Glomerular visceral epithelial cell (primary cell): ENCODE results near the gene B3GNT8.
"Not testable (repeated sequence)": the region's sequence is repeated elsewhere in the genome, so short reads cannot be mapped to it uniquely, and the experiment has no call there.

Source experiments
- DNase-seq: peaks from one replicate; pipeline ENCODE4 v3.0.0-alpha.2; 2016; ENCODE audit errors: extremely low spot score

Gene B3GNT8, protein sequence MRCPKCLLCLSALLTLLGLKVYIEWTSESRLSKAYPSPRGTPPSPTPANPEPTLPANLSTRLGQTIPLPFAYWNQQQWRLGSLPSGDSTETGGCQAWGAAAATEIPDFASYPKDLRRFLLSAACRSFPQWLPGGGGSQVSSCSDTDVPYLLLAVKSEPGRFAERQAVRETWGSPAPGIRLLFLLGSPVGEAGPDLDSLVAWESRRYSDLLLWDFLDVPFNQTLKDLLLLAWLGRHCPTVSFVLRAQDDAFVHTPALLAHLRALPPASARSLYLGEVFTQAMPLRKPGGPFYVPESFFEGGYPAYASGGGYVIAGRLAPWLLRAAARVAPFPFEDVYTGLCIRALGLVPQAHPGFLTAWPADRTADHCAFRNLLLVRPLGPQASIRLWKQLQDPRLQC

GRCh38 chr19:41426952-41427646 is at the start of gene B3GNT8:
Gene B3GNT8, minus strand, starts transcription at chr19:41427374. Its CDS starts 596 bp downstream, at chr19:41426778.
- DNase-seq, result no peak

GRCh38 chr19:41476583-41476982 is 49.4 kb upstream of the B3GNT8 start:
- DNase-seq, result no peak

DNA sequence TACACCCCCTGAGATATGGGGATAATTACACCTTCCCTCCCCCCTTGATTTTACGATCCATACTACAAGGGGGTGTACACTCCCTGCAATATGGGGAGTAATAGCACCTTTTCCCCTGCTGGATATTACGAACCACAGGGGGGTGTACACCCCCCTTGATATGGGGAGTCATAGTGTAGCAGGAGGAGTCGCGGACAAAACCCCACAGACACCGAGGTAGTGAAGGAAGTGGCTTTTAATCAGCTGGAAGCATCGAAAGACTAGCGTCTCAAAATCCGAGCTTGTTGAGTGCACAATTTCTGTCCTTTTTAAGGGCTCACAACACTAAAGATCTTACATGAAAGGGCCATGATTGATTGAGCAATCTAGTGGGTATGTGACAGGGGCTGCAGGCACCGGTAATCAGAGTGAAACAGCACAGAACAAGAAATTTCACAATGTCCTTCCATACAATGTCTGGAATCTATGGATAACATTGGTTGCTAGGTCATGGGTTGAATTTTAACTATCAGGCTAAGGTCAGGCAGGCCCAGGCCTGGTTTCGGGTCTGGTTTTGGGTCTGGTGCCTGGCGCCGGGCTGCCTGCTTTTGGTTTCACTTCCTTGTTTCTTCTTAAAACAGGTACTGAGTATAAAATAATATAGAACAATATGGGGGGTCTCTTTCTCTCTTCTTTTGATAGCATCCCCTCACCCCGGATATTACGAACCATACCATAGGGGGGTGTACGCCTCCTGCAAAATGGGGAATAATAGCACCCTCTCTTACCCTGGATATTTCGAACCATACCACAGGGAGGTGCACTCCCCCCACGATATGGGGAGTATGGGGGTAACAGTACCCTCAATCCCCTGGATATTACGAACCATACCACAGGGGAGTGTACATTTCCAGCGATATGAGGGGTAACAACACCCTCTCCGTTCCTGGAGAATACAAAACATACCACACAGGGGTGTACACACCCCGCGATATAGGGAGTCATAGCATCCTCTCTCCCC is 36.4 kb upstream of the B3GNT8 start:
- DNase-seq, result not testable (repeated sequence)

DNA sequence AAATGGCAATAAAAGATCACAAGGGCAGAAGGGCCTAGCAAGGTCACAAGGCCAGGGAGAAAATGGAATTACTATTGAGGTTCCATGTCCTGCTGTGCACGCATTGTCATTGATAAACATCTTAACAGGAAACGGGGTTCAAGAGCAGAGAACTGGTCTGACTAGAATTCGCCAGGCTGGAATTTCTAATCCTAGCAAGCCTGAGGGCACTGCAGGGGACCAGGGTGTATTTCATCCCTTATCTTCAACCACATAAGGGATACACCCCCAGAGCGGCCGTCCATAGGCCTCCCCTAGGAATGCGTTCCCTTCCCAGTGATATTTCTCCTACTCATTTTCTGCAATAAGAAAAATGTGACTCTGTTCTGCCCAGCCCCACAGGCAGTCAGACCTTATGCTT is 35.3 kb upstream of the B3GNT8 start:
- DNase-seq, result no peak

- DNase-seq, result no peak
Observed at GRCh38 chr19:41457241-41457640, 30.1 kb upstream of the B3GNT8 start.

GRCh38 chr19:41456342-41456918 is 29.3 kb upstream of the B3GNT8 start:
- DNase-seq, result no peak

DNA sequence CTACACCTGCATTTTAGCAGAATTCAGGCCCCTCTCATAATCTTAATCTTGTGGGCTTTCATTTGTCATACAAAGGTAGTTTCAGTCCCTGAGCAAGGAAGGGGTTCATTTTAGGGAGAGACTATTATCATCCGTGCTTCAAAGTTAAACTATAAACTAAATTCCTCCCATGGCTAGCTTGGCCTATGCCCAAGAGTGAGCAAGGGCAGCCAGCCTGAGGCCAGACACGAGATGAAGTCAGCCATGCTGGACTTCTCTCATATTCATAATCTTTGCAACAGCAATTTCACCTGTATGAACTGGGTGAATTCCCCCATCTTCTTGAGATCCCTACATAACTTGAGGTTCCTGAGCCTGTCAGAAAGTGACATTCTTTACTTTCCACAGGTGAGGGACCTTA is 28.8 kb upstream of the B3GNT8 start:
- no peak for DNase-seq

- DNase-seq, result no peak
Observed at GRCh38 chr19:41452584-41453275, 25.6 kb upstream of the B3GNT8 start.

DNA sequence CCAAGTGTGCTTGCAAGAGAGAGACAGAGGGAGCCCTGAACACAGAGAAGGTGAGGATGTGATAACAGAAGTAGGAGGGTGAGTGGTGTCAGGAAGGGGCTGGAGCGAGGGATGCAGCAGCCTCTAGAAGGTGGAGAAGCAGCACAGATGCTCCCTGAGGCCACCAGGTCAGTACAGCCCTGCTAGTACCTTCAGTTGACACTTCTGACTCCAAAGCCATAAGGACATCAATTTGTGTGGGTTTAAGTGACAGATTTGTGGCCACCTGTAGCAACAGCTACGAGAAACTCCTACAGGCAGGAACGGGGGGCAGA is 22.6 kb upstream of the B3GNT8 start:
- no peak for DNase-seq

GRCh38 chr19:41449079-41449864 is 22.1 kb upstream of the B3GNT8 start:
- peak; percentile 70 for DNase-seq

DNA sequence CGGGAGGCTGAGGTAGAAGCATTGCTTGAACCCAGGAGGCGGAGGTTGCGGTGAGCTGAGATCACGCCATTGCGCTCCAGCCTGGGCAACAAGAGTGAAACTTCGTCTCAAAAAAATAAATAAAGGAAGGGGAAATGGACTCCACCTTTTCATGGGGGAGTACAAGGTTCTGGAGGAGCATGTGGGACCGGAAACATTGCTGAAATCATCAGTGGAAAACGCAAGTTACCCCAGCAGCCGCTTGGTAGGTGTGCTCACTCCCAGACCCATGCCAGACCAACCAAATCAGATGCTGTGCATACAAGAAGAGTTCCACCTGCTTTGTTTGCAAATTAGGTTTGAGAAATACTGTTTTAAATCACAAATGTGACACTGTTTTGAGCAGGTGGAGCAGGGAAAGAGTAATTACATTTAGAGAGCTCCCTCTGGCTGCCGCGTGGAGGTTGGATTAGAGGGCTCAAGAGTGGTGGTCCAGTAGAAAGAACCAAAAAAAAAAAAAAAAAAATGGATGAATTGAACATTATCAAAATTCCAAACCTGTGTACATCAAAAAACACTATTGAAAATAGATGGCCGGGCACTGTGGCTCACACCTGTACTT is 20.7 kb upstream of the B3GNT8 start:
- no peak for DNase-seq

GRCh38 chr19:41445575-41445974 is 18.4 kb upstream of the B3GNT8 start:
- DNase-seq, result no peak

DNA sequence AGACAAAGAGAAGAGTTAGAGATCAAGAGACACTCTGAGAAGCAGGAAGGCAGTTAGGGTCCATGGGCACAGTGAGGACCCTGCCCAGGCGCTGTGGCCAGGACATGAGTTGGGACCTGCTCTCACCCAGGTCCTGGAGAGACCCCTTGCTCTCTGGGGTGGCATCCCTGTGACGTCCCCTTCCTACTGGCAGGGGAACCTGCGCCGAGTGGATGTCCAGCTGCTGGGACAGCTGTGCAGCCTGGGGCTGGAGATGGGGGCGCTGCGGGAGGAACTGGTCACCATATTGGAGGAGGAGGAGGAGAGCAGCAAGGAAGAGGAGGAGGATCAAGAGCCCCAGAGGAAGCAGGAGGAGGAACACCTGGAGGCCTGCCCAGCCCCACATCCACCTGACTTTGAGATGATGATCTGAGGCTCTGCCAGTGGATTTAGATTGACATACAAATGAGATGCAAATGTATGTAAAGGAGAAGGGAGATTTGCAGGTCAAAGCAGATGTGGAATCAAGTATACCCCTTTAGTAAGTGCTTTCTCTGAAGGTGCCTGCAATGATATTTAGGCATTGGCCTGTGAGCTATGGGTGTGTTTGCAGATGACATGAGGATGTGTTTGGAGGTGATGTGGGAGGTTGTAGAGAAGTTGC is 16.8 kb upstream of the B3GNT8 start:
- no peak for DNase-seq

GRCh38 chr19:41442473-41443355 is 15.5 kb upstream of the B3GNT8 start, which contains the start of gene ERICH4:
Gene ERICH4, plus strand, starts transcription at chr19:41443156. Its CDS starts 14 bp downstream, at chr19:41443170.
- no peak for DNase-seq

DNA sequence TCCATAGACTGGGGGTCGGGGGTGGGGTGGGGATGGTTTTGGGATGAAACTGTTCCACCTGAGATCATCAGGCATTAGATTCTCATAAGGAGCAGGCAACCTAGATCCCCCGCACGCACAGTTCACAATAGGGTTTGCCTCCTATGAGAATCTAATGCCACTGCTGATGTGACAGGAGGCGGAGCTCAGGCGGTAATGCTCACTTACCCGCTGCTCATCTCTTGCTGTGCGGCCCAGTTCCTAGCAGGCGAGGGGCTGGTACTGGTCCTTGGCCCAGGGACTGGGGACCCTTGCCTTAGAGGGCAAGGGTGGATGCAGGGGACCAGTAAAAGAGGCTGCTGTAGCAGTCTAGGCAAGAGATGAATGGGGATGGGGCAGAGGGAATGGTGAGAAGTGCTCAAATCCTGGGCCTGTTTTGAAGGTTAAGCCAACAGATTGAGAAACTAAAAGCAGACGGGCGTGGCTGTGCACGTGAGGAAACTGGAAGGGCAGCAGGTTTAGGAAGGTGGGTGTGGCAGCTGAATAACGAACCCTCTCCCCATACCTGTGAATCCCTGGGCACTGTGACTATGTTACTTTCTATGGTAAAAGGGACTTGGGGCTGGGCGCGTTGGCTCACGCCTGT is 14.3 kb upstream of the B3GNT8 start:
- no peak for DNase-seq

DNA sequence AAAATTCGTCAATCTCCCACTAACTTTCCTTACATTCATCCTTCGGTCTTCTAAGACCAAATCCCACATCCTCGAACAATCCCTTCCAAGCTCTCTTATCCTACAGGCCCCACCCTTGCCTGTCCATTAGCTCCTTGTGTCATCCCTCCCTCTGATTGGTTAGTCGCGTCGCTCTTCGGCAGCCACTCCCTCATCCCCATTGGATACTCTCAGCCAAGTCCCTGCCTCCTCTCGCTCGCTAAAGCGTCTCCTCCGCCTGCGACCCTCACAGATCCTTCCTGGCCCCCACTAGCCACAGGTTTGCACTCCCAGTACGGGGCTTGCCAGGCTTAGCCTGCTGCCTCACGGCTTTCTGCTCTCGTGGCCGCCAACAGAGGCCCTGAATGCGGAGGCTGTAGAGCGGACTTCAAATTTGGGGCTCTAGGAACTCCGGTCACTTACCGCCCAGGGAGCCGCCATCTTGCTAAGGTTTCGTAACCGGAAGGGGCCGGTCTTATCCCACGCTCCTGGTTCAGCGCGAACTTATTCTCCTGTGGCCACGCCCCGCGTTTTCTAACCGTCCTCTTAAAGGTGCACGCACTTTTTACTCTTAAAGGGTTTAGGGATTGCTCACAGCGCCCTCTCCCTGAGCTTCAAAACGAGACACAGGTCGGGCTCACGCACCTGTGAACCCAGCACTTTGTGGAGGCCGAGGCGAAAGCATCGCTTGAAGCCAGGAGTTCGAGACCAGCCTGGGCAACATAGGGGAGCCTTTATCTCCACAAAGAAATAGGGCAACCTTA is 12.5 kb upstream of the B3GNT8 start, which contains the start of gene DMAC2:
Gene DMAC2 (minus strand): TSS at position 472 of the 782 bp plus-strand sequence. CDS start 13 bp downstream, at position 459.
- DNase-seq, result peak; percentile 97
